ENCODE measurements around the gene STARD9.
"Not testable (repeated sequence)": the region's sequence is repeated elsewhere in the genome, so short reads cannot be mapped to it uniquely, and the experiment has no call there.

Gene STARD9

DNA sequence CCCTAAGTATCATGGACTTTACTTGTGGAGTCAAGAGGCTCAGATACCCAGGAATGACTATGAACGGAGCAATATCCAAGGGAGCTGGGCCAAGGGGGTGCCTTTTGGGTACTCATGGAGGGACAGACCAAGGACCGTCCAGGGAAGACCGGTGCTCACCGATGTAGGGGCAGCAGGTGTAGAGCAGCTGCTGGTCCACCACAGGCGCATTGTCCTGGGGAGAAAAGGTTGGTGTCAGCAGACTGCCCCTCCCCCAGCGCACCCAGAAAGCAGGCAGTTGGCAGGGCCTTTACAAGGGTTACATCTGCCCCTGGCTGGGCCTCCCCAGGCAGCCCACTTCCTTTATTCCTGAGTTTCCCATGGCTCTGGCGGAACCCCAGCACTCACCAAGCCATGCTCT lies 154.0 kb downstream of the STARD9 start:
- no peak for DNase-seq (ENCODE audit: low read depth)

DNA sequence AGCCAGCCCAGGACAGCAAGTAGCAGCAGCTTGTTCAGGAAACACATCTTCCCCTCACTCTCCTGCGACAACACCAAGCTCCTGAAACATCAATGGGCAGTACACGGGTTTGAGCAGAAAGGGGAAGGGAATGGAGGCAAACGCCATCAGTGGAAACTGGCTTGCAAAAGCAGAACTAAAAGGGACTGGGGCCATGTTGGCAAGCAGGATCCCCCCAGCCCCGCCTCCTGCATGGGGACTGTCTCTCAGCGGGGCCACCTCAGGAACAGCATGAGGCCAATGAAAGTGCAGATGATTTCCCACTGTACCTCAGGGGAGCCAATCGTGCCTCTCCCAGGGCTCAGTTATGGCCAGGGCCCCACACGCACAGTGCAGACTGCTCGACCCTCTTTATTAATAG lies 154.7 kb downstream of the STARD9 start:
- no peak for DNase-seq (ENCODE audit: low read depth)

DNA sequence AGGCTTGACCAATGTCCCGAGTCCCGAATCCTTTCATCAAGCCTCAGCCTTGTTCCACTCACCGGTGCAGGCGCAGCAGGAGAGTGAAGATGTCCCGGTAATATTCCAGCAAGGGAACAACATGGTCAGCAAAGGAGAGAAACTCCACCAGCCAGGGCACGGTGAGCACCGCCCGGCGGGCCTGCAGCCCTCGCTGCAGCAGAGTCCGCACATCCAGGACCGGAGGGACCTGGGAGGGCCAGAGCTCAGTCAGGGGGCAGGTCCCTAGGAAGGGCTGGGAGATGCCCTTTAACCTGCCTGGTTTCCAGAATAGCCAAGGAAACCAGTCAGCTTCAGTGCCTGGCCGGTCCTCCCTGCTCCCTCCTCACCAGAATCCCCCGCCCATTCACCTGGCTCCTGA lies 155.1 kb downstream of the STARD9 start:
- no peak for DNase-seq (ENCODE audit: low read depth)

DNA sequence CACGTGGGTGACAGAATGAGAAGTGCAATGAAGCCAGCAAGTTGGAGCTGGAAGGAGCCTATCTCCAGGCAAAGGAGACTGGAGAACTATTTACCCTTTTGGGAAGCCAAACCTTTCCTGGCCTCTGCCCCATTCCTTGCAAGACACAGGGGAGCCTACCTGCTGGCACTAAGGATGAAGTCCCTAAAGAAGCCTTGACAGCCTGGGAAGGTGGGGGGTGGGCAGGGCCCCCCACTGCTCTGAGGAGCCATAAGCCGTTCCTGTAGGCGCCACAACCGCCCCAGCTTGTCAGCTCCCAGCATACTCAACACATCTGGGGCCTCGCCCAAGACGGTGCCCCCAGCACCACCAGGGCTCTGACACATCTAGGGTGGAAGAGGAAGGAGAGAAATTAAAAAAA lies 156.1 kb downstream of the STARD9 start:
- DNase-seq (ENCODE audit: low read depth) = no peak

DNA sequence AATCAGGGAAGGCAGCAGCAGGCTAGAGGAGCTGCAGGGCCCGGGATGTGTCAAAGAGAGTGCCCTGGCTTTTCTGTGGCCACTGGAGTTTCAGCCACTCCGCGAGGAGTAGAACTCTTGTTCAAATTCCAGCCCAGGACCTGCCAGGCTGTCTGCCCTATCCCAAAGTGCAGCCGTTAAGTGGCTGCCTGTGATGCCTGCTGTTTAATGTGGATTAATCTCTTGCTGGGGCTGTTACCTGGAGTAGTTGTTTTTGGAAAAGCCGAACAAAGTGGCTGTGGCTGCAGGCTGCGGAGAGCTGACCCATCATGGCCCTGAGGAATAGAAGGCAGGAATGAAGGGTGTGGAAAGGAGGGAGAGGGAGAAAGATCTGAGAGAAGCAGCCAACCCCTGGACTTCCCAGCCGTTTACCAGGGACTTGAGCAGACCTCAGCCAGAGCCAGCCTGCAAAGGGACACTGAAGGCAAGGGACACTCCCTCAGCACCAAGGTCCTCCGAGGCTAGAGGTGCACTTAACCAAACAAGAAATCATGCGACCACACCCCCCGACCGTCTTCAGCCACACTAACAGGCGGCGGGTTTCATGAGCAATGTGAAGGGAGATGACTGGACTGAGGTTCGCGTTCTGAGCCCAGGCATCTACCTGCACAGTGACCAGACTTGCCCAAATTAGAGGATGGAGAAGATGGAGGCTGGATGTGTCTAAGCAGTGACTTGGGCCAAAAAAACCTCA lies 156.9 kb downstream of the STARD9 start:
- no peak for DNase-seq (ENCODE audit: low read depth)

DNA sequence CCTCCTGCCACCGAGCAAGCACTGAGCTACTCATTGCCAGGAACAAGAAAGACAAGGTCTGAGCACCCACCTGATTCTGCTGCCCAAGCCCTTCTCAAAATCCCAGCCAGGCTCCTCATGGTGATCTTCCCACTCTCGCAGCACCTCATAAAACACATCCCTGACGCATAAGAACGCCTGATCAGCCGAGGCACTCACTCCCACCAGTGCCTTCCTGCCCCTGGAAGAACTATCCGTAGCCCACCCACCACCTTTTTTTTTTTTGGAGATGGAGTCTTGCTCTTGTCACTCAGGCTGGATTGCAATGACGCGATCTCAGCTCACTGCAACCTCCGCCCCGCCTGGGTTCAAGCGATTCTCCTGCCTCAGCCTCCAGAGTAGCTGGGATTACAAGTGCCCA lies 157.6 kb downstream of the STARD9 start:
- DNase-seq (ENCODE audit: low read depth) = no peak

DNA sequence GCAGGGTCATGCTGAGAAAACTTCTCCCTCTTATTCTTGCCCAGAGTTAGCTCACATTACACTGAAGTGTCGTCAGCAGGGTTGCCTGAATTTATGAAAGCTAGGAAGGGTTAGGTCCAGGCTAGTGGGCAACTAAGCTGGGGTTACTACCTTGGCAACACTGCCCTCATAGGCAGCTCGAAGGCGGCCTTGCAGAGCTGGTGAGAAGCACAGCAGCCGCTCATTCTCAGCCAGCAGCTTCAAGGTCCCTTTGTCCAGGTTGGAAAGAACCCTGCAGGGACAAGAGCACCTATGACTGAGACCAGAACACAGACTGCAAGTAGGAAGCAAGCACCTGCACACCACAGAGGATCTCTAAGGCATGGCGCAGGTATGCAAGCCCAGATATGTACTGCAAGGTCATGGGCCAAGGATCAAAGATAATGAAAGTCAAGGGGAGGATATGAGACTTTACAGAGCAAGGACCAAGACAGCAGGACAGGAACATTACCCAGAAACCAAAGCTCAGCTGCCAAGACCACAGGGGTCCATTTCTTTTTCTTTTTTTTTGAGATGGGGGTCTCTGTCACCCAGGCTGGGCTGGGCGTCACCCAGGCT lies 158.8 kb downstream of the STARD9 start:
- DNase-seq (ENCODE audit: low read depth) = no peak

DNA sequence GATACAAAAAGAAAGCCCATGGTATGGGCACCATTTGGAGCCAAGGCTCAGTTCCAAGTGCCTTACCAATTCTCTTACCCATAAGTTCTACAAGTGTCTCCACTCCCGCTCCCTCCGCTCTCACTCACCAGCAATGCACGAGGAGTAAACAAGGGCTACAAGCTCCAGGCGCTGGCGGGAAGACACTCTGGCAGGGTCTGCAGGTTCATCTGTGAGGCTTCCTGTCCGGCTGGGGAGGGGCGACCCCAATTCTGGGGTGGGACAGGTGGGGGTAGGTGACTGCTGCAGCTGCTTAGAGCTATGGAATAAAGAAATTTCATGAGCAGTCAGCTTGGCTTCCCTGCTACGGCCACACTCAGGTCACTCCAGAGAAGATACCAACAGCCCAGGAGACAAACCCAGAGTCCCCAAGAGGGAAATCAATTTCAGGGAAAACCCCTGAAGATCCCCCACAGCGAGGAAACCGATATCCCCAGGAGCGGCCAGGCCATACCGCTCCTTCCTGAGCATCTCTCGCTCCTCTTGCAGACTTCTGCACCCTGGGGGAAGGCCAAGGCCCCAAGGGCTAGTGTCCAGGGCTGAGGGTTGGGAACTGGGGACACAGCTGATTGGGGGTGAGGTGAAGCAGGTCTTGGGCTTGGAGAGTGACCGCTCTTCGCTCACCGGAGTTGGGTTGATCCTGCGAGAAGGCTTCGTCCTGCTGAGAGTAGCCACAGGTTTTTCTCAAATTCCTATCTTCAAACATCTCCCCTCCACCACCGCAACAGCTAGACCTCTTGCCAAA lies 160.2 kb downstream of the STARD9 start:
- DNase-seq (ENCODE audit: low read depth) = no peak

DNA sequence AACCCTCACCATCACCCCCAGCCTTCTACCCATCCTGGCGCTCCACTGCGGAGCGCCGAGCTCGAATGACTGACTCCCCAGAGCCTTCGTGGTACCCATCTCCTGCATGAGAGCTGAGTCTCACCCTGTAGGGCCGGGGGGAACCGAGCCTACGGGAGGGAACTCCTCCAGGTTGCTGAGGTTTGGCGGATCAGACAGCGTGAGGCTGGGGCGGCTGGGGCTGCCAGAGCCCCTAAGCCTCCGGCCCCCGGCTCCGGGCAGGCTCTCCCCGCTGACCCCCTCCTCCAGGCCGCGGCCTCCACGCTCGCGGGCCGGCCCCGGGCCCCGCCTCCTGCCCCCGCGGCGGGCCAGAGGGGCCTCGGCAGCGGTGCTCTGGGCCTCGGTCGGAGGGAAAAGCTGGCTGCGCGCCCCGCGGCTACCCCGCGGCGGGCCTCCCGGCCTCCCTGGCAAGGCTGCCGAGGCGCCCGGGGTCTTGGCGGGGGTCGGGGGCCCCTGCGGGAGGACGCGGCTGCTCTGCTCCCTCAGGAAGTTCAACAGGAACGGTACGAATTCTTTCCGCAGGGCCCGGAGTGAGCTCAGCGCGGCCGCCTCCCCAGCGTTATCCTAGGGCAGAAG lies 160.9 kb downstream of the STARD9 start:
- DNase-seq (ENCODE audit: low read depth) = peak; percentile 33

DNA sequence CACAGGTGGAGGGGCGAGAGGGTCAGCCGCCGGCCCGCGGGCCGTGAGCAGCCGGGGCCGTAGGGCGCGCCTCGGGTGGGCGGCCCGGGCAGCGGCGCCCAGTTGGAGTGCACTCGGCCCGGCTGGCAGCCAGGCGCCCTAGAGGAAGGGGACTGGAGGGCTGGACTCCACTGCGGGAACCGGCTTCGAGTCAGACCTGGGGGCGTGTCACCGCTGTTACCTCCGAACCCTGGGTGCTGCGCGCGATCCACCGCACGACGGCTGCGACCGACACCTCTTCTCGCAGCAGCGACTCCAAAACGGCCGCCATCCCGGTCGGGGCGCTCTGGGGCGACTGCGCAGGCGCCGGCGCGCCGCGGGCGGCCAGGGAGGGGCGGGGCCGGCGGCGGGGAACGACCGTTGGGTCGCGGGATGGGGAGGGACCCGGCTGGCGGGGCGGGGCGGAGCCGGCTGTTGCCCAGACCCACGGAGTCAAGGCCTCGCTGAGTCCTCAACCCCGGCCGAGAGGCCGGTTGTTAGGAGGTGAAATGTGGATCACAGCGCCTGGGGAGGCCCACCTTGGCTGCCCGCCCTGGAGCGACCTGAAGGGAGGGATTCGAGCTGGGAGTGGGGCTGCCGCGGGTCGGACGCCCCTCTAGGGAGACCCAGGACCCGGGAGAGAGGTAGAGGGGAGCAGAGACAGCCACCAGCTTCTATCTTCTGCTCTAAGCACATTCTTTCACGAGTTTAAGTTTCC lies 161.6 kb downstream of the STARD9 start, which contains the start of gene CDAN1:
Gene CDAN1 (minus strand): TSS at position 336 of the 736 bp plus-strand sequence. CDS start 26 bp downstream, at position 310.
- DNase-seq (ENCODE audit: low read depth) = peak; percentile 89

DNA sequence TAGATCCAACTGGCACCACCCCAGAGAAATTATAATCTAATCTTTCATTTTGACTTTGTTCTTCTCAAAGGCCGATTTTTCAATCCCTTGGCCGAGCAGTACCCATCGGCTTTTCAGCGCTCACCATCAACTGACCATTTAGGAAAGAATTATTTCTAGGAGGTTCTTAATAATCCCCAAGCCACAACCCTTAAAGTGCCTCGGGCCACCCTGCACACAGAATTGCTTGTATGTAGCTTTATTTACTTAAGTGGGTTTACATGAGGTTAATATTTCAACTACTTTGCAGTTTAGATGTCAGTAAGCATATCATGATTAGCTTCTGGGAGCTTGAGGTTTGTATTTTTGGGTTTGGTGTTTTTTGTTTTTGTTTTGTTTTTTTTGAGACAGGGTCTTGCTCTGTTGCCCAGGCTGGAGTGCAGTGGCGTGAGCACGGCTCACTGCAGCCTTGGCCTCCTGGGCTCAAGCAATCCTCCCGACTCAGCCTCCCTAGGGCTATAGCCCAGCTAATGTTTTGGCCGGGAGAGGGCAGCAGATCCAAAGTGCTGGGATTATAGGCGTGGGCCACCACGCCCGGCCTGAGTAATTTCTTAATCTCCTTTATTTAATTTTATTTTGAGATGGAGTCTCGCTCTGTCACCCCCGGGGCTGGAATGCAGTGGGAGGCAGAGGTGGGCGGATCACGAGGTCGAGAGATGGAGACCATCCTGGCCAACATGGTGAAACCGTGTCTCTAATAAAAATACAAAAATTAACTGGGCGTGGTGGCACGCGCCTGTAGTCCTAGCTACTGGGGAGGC lies 162.3 kb downstream of the STARD9 start:
- DNase-seq (ENCODE audit: low read depth) = peak; percentile 43

DNA sequence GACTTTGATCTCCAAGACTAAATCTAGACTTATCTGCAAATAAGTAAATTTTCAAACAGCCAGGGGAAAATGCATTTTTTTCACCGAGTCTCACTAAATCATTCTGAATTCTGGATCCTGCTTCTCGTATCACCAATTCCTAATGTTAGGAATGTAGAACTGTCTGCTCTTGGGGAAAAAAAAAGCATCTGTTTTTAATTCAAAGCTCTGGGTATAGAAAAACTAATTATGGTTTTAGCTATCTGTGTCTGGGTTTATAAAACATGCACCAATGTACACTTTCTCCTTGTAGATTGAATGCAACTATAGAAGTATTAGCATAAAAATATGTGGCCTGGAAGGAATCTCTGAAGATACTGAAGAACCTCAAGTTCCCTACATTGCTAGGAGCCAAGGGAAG lies 166.3 kb downstream of the STARD9 start:
- DNase-seq (ENCODE audit: low read depth) = no peak

DNA sequence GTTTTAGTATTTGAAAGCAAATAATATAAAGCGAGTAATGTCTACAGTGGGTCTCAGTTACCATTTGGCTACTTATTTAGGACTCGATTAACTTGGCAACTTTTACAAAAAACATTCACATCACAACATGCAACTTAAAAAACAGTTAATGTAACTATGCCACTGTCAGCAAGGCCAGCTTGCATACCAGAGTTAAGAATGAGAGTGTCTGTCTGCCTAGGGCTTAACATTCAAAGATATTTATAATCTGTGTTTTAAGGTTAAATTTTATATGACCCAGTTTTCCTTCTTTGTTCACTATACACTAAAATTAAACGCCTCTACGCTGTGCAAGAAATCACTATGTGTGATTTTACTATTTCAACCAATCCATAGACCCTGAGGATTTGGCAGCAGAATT lies 166.7 kb downstream of the STARD9 start:
- DNase-seq (ENCODE audit: low read depth) = no peak

DNA sequence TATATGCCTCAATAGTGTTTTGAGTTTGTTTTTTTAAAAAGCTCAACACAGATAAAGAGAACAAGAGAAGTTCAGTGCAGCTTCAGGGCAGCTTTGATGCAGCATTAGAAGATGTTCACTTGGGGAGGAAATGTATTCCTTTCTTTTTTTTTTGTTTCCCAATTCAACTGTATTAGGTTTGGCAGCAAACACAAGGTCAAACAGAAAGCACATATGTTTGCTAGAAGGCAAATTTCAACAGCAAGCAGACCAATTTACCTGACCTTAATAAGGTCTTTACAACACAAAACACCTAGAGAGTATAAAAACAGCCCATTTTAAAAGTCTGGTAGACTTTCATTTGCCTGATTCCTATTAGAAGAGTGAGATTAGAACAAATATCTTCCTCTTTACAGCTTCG lies 168.8 kb downstream of the STARD9 start:
- DNase-seq (ENCODE audit: low read depth) = no peak

DNA sequence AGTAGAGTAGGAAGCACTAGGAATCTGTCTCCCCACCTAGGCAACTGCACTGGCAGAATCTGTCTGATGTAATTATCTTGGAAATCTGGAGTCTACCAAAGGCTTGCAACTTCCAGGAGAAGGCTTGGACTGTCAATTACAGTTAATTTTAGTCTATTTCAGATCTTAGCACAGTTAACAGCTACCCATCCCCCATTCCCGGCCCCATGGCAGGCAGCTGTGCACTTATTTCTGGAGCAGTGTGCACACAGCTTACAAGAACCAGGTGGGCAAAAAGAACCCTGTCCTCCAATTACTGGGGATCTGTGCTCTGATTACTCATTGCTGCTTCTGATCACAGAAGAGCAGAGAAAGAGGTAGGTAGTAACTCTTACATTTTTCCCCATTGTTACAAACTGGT lies 173.9 kb downstream of the STARD9 start:
- DNase-seq (ENCODE audit: low read depth) = no peak

DNA sequence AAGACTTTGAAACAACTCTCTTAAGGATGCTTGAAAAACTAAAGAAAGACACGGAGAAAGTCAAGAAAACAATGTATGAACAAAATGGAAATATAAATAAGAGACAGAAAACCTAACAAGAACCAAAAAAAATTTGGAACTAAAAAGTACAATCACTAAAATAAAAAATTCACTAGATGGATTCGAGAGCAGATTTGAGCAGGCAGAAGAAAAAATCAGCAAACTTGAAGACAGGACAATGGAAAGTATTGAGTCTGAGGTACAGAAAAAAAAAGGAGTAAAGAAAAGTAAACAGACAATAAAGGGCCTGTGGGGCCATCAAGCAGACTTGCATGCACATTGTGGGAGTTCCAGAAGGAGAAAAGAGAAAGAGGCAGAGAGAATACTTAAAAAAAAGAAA lies 174.9 kb downstream of the STARD9 start:
- DNase-seq (ENCODE audit: low read depth) = no peak

DNA sequence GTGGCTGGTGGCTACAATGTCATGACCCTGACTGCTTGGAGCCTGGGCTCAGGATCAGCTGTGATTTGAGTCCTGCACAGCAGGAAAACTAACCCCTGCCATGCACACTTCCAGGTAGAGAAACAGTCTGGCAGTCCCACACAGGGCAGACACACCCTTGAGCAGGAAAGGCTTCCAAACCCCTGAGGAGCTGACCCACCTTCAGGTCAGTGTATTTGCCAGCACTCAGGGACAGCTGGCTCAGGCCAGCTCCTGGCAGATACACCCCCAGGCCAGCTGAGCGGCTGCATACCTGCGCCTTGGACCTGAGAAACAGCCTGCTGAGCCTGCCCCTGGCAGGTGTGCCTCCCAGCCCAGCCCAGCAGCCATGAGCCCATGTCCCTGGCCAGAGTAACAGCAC lies 183.7 kb downstream of the STARD9 start:
- DNase-seq (ENCODE audit: low read depth) = no peak

DNA sequence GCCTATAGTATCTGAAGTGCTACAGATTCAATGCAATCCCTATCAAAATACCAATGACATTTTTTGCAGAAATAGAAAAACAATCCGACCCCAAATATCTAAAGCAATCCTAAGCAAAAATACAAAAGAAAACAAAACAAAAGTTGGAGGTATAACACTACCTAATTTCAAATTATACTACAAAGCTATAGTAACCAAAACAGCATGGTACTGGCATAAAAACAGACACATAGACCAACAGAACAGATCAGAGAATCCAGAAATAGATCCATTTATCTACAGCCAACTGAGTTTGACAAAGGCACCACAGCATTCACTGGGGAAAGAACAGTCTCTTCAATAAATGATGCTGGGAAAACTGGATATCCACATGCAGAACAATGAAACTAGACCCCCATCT lies 185.4 kb downstream of the STARD9 start:
- DNase-seq (ENCODE audit: low read depth) = no peak

DNA sequence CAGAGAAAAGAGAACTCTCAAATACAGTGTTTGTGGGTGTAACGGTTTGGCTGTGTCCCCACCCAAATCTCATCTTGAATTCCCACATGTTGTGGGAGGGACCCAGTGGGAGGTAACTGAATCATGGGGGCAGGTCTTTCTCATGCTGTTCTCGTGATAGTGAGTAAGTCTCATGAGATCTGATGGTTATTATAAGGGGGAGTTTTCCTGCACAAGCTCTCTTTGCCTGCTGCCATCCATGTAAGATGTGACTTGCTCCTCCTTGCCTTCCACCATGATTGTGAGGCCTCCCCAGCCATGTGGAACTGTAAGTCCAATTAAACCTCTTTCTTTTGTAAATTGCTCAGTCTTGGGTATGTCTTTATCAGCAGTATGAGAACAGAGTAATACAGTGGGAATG lies 186.4 kb downstream of the STARD9 start:
- not testable (repeated sequence) for DNase-seq (ENCODE audit: low read depth)

DNA sequence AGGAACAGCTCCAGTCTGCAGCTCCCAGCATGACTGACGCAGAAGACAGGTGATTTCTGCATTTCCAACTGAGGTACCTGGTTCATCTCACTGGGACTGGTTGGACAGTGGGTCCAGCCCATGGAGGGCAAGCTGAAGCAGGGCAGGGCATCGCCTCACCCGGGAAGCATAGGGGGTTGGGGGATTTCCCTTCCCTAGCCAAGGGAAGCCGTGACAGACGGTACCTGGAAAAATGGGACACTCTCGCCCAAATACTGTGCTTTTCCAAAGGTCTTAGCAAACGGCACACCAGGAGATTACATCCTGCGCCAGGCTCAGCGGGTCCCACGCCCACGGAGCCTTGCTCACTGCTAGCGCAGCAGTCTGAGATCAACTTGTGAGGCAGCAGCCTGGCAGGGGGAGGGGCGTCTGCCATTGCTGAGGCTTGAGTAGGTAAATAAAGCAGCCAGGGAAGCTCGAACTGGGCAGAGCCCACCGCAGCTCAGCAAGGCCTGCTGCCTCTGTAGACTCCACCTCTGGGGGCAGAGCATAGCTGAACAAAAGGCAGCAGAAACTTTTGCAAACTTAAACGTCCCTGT lies 188.8 kb downstream of the STARD9 start:
- not testable (repeated sequence) for DNase-seq (ENCODE audit: low read depth)

DNA sequence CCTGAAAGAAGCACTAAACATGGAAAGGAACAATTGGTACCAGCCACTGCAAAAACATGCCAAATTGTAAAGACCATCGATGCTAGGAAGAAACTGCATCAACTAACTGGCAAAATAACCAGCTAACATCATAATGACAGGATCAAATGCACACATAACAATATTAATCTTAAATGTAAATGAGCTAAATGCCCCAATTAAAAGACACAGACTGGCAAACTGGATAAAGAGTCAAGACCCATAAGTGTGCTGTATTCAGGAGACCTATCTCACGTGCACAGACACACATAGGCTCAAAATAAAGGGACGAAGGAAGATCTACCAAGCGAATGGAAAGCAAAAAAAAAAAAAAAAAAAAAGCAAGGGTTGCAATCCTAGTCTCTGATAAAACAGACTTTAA lies 190.7 kb downstream of the STARD9 start:
- not testable (repeated sequence) for DNase-seq (ENCODE audit: low read depth)

All from ELR (cell line).